ENCODE data around the gene UGT1A5.
"Not testable (repeated sequence)": the region's sequence is repeated elsewhere in the genome, so short reads cannot be mapped to it uniquely, and the experiment has no call there.

Gene UGT1A5

GRCh38 chr2:233693963-233694362 lies 18.7 kb upstream of the UGT1A5 start:
- DNase-seq (ENCODE audit: low read depth) = no peak

- no peak for DNase-seq (ENCODE audit: low read depth)
These were observed 14.0 kb upstream of the UGT1A5 start for GRCh38 chr2:233698740-233699139.

GRCh38 chr2:233699424-233700027 lies 13.2 kb upstream of the UGT1A5 start:
- no peak for DNase-seq (ENCODE audit: low read depth)

- DNase-seq (ENCODE audit: low read depth) = no peak
These were observed 12.6 kb upstream of the UGT1A5 start for GRCh38 chr2:233700028-233700635.

GRCh38 chr2:233700842-233701241 lies 11.9 kb upstream of the UGT1A5 start:
- DNase-seq (ENCODE audit: low read depth) = not testable (repeated sequence)

- no peak for DNase-seq (ENCODE audit: low read depth)
These were observed 10.5 kb upstream of the UGT1A5 start for GRCh38 chr2:233702238-233702637.

GRCh38 chr2:233705911-233706506 lies 6.7 kb upstream of the UGT1A5 start:
- DNase-seq (ENCODE audit: low read depth) = no peak

- DNase-seq (ENCODE audit: low read depth) = no peak
These were observed 6.0 kb upstream of the UGT1A5 start for GRCh38 chr2:233706720-233707119.

GRCh38 chr2:233707940-233708644 lies 4.6 kb upstream of the UGT1A5 start:
- no peak for DNase-seq (ENCODE audit: low read depth)

GRCh38 chr2:233708942-233709341 lies 3.8 kb upstream of the UGT1A5 start:
- DNase-seq (ENCODE audit: low read depth) = no peak

GRCh38 chr2:233711312-233712008 lies 1.2 kb upstream of the UGT1A5 start:
- peak; percentile 17 for DNase-seq (ENCODE audit: low read depth)

GRCh38 chr2:233713262-233713615 lies 532 bp downstream of the UGT1A5 start:
- DNase-seq (ENCODE audit: low read depth) = no peak

- DNase-seq (ENCODE audit: low read depth) = no peak
These were observed 1.4 kb downstream of the UGT1A5 start for GRCh38 chr2:233714121-233714520.

GRCh38 chr2:233718552-233718951 lies 5.8 kb downstream of the UGT1A5 start, which contains the start of gene UGT1A4:
Gene UGT1A4, plus strand, starts transcription at chr2:233718736. Its CDS starts 85 bp downstream, at chr2:233718821.
- no peak for DNase-seq (ENCODE audit: low read depth)

GRCh38 chr2:233728723-233729301 lies 16.1 kb downstream of the UGT1A5 start, which contains the start of gene UGT1A3:
Gene UGT1A3, plus strand, starts transcription at chr2:233729042. Its CDS starts 85 bp downstream, at chr2:233729127.
- DNase-seq (ENCODE audit: low read depth) = no peak

- DNase-seq (ENCODE audit: low read depth) = not testable (repeated sequence)
These were observed 24.4 kb downstream of the UGT1A5 start for GRCh38 chr2:233736868-233737653.

GRCh38 chr2:233740870-233741269 lies 28.2 kb downstream of the UGT1A5 start:
- DNase-seq (ENCODE audit: low read depth) = no peak

- DNase-seq (ENCODE audit: low read depth) = no peak
These were observed 31.0 kb downstream of the UGT1A5 start for GRCh38 chr2:233743464-233744259.

- DNase-seq (ENCODE audit: low read depth) = no peak
These were observed 32.5 kb downstream of the UGT1A5 start for GRCh38 chr2:233745073-233745755.

GRCh38 chr2:233745838-233746237 lies 33.1 kb downstream of the UGT1A5 start:
- not testable (repeated sequence) for DNase-seq (ENCODE audit: low read depth)
